22Rv1 (cell line): ENCODE data around the gene CRX.
"Not testable (repeated sequence)": the region's sequence is repeated elsewhere in the genome, so short reads cannot be mapped to it uniquely, and the experiment has no call there.

Source experiments
- H3K27ac ChIP-seq: fragments of 450-650 bp; 2 replicates; pipeline ENCODE4 v1.5.1; 2017
- ZFX ChIP-seq: fragments of 450-650 bp; IDR thresholded peaks from 2 replicates; pipeline ENCODE4 v1.6.1; 2017; ENCODE audit warnings: antibody characterized with exemption, borderline replicate concordance
- TF ChIP-seq, protein P1 (sequence below): fragments of 450-650 bp; IDR thresholded peaks from 2 replicates; pipeline ENCODE4 v1.5.1; 2017; ENCODE audit warnings: mild to moderate bottlenecking

Gene CRX

DNA sequence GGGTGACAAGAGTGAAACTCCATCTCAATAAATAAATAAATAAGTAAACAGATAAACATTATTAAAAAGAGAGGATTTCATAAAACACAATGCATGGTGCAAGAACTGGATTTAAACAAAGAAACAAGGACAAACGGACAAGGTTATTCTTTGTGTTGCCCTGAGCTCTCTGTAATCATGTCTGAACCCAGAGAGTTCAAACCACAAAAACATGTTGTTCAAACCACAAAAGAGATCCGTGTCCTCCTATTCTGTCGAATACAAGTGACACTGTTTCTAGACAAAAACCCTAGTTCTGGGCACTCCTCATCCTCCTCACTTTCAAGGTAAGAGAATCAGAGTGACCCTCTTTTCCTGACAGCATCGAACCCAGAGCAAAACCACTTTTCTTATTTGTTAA lies 32.7 kb downstream of the CRX start:
- no peak overlapping the region for H3K27ac ChIP-seq
- no peak for TF ChIP-seq ZFX
- TF ChIP-seq, protein P1, sequence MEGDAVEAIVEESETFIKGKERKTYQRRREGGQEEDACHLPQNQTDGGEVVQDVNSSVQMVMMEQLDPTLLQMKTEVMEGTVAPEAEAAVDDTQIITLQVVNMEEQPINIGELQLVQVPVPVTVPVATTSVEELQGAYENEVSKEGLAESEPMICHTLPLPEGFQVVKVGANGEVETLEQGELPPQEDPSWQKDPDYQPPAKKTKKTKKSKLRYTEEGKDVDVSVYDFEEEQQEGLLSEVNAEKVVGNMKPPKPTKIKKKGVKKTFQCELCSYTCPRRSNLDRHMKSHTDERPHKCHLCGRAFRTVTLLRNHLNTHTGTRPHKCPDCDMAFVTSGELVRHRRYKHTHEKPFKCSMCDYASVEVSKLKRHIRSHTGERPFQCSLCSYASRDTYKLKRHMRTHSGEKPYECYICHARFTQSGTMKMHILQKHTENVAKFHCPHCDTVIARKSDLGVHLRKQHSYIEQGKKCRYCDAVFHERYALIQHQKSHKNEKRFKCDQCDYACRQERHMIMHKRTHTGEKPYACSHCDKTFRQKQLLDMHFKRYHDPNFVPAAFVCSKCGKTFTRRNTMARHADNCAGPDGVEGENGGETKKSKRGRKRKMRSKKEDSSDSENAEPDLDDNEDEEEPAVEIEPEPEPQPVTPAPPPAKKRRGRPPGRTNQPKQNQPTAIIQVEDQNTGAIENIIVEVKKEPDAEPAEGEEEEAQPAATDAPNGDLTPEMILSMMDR, result no peak

DNA sequence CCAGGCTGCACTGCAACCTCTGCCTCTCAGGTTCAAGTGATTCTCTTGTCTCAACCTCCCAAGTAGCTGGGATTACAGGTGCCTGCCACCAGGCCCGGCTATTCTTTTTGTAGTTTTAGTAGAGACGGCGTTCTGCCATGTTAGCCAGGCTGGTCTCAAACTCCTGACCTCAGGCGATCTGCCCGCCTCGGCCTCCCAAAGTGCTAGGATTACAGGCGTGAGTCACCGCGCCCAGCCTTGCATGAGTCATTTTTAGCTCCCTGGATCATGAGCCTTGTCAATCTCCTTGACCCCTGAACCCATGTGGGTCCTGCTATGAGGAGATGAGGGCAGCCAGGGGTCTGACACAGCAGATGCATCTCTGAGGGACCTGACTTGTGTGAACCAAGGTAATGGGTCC lies 36.5 kb downstream of the CRX start:
- H3K27ac ChIP-seq, result not testable (repeated sequence)

DNA sequence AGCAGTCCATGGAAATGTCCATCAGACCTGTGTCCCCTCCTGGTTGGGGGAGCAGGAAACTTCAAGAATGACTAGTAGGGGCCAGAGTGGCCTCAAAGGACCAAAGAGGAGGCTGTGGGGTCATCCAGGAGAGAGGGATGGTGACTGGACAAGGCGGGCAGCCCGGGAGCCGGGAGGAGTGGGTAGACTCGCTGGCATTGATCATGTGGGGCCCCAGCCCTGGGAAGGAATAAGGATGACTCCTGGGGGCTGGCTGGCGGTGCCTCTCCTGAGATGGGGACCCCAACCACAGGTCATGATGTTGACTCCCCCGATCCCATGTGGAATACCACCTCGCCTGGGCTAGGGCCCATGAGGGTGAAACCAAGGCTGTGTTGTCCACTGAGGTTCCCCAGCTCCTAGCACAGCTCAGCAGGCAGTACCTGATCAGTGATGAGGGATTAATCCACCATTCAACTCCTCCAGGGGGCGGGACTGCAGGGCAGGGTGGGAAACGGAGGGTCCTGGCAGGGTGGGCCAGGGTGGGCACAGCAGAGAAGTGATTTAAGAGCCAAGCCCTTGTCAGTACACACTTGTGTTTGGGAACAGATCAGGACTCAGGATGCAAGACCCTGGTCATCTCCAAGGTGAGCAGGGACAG lies 37.0 kb downstream of the CRX start, which contains the start of gene TPRX2:
TPRX2 (plus strand) TSS at position 590 of the 640 bp plus-strand sequence; CDS start at position 602, 12 bp downstream.
- H3K27ac ChIP-seq, result not testable (repeated sequence)

DNA sequence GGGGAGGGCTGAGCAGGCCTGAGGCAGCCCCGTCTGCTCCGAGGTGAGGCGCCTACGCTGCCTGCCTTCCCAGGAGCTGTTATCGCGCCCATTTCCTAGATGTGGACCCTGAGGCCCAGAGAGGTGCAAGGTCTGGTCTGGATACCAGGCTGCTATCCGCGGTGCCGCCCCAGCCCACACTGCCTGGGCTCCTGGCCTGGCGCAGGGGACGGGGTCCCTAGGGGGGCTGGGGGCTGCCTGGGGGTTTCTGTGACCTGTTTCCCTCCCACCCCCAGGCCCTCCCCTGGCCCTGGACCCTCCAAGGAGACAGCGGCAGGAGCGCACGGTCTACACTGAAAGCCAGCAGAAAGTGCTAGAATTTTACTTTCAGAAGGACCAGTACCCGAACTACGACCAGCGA lies 38.1 kb downstream of the CRX start:
- H3K27ac ChIP-seq, result not testable (repeated sequence)

DNA sequence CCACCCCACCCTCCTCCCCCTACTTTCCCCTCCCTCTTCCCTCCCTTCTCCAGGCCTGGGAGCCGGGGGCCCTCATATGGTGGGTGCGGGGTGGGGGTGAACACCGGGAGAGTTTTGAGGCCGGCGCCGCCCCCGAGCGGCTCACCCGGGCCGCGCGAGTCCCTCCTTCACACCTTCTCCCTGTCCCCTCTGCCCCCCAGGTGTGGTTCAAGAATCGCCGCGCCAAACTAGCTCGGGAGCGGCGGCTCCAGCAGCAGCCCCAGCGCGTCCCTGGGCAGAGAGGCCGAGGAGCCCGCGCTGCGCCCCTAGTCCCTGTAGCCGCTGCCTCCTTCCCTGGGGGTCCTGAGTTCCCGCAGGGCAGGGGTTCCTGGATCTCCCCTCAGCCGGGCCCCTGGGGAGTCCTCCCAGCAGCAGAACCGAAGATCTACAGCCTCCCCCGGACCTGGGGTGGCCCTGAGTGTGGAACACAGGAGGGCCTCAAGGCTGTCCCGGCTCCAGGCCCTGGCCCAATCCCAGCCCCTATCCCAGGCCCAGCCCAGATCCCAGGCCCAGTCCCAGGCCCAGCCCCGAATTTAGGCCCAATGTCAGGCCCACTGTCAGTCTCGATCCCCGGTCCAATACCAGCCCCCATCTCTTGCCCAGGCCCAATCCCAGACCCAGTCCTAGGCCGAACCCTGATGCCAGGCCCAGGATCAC lies 39.0 kb downstream of the CRX start:
- no peak overlapping the region for H3K27ac ChIP-seq
- TF ChIP-seq ZFX, result no peak
- TF ChIP-seq, protein P1, result no peak

DNA sequence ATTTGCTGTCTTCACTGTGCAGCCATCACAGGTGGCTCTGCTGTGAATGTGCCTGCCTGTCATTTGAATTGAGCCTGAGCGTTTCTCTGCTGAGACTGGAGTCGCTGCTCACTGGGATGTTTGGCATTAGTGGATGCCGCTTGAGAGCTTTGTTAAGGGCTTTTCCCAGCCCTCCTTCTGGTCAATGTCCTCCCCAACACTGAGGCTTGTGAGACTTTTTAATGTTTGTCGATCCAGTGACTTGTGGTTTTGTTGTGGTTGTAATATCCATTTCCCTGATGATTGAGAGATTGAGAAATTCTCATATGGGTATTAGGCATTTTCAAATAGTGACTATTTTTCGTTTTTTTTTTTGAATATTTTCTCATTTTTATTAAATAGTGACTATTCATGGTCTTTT lies 39.9 kb downstream of the CRX start:
- no peak overlapping the region for H3K27ac ChIP-seq
- no peak for TF ChIP-seq ZFX
- TF ChIP-seq, protein P1, result no peak

DNA sequence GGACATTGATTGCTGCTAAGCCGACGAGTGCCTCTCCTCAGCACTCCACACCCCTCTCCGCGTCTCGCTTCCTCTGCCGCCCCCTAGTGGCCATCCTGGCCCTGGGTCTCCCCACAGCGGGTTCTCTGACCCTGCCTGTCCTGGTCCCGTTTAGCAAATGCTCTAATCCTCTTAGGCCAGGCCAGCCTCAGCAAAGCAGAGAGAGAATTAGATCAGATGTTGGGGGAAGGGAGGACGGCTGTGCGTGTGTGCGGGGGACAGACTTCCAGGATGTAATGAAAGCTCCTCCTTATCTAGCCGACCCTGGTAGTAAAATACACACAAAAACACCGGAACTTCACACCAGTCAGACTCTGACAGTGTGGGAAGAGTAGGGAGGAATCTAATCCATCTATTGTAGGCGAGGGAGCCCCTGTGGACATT lies 41.8 kb downstream of the CRX start:
- TF ChIP-seq ZFX, result no peak
- TF ChIP-seq, protein P1, result peak; percentile 96
- H3K27ac ChIP-seq, result no peak overlapping the region

DNA sequence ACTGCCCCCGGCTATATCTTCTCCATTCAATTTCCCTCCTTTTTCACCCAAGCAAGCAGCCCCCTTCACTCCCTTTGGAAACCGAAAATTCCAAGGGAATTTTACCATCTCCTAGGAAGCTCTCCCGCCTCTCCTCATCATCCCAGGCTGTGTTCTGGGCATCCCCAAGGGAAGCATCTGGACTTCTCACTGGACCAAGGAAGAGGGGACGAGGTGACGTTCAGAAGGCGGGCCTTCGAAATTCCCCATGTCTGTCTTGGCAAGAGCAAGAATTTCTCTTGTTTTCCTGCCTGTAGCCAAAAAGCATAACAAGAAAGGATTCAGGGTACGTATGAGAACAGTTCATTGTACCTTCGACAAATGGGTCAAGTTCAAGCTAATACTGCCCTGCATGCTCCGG lies 43.4 kb downstream of the CRX start:
- no peak overlapping the region for H3K27ac ChIP-seq
- no peak for TF ChIP-seq ZFX
- TF ChIP-seq, protein P1, result no peak

DNA sequence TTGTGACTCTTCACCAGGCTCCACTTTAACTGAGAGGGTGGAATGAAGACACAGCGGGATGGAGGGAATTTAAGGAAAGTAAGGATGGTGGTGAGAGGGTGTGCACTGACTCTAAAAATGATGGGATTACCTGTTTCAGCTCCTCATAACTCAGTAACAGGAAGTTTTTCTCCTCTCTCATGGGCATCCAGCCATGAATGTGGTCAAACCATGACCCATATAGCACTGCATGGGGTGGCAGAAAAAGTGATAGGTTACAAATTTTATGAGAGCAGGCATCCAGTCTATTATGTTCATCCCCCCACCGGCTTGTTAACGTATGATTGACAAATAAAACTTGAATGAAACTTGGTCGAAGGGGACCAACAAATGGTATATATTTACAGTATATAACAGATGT lies 57.2 kb downstream of the CRX start:
- H3K27ac ChIP-seq, result no peak overlapping the region
- TF ChIP-seq, protein P1, result no peak
- TF ChIP-seq ZFX, result no peak

DNA sequence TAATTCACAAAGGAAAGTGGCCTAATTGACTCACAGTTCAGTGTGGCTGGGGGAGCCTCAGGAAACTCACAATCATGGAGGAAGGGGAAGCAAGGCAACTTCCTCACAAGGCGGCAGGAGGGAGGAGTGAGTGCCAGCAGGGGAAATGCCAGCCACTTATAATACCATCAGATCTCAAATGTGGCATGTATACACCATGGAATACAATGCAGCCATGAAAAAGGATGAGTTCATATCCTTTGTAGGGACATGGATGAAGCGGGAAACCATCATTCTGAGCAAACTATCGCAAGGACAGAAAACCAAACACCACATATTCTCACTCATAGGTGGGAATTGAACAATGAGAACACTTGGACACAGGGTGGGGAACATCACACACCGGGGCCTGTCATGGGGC lies 57.6 kb downstream of the CRX start:
- H3K27ac ChIP-seq, result not testable (repeated sequence)
